SK-N-SH (cell line): ENCODE data around the gene CEP95. TPM values are rescaled to one million over a fixed set of nuclear protein-coding genes. Genes with fewer than 3 reads are reported as not detected.

Source experiments
- CTCF ChIA-PET: fragments of 300-600, 350-600 bp; formaldehyde crosslinking; extraction: SDS; loops from one replicate; lab custom pipeline; 2021; lab: Yijun Ruan, JAX
- POLR2A ChIA-PET: fragments of 350-600 bp; sonication (Branson Sonifier 250); formaldehyde crosslinking; extraction: SDS; loops from one replicate; lab custom pipeline; 2020; ENCODE audit warnings: antibody characterized with exemption, inconsistent platforms; lab: Yijun Ruan, JAX
- DNase-seq: peaks from one replicate; pipeline ENCODE4 v3.0.0; 2012
- H2AFZ ChIP-seq: fragments of 200-600 bp; sonication (generic); 2 replicates; pipeline ENCODE4 v1.8.1; 2016; ENCODE audit warnings: antibody characterized with exemption, mild to moderate bottlenecking, low read depth
- H3F3A ChIP-seq: fragments of 200-600 bp; sonication (generic); replicated peaks from 2 replicates; pipeline ENCODE3; 2016; ENCODE audit warnings: antibody characterized with exemption, mild to moderate bottlenecking; ENCODE audit not compliant: insufficient read depth
- H3K27ac ChIP-seq, 2 experiments: fragments of 200-500 bp in 1 of 2; fragments of 200-600 bp in 1 of 2; sonication (Bioruptor generic) in 1 of 2; sonication (generic), shearing (Covaris generic) in 1 of 2; 2 replicates each; pipeline versions ENCODE4 v1.5.1 to v1.6.1; 2014 to 2016; ENCODE audit warnings: low read depth in 2 of 2, inconsistent platforms in 1 of 2, low read length in 1 of 2, mild to moderate bottlenecking in 1 of 2, mixed read lengths in 1 of 2
- H3K27me3 ChIP-seq: fragments of 200-600 bp; sonication (generic), shearing (Covaris generic); 2 replicates; pipeline ENCODE4 v1.6.1; 2016; ENCODE audit warnings: mixed run types; ENCODE audit not compliant: insufficient read depth
- H3K36me3 ChIP-seq, 2 experiments: fragments of 200-500 bp in 1 of 2; fragments of 200-600 bp in 1 of 2; sonication (Bioruptor generic) in 1 of 2; sonication (generic) in 1 of 2; replicated peaks in 1 of 2; 2 replicates each; pipeline versions ENCODE3 to v1.5.1; 2014 to 2016; ENCODE audit warnings: low read length in 1 of 2, mild to moderate bottlenecking in 1 of 2; ENCODE audit not compliant: insufficient read depth in 2 of 2, control insufficient read depth in 1 of 2
- H3K4me1 ChIP-seq, 2 experiments: fragments of 200-500 bp in 1 of 2; fragments of 200-600 bp in 1 of 2; sonication (Bioruptor generic) in 1 of 2; sonication (generic), shearing (Covaris generic) in 1 of 2; 2 replicates each; pipeline versions ENCODE4 v1.5.1 to v1.6.1; 2014 to 2016; ENCODE audit warnings: low read depth in 1 of 2, low read length in 1 of 2, mixed run types in 1 of 2; ENCODE audit not compliant: insufficient read depth in 2 of 2, control insufficient read depth in 1 of 2
- H3K4me2 ChIP-seq: fragments of 200-600 bp; sonication (generic), shearing (Covaris generic); 2 replicates; pipeline ENCODE4 v1.6.1; 2017; ENCODE audit warnings: mixed run types
- H3K4me3 ChIP-seq, 2 experiments: fragments of 200-500 bp in 1 of 2; fragments of 200-600 bp in 1 of 2; sonication (Bioruptor generic) in 1 of 2; sonication (generic), shearing (Covaris generic) in 1 of 2; 2 replicates each; pipeline versions ENCODE4 v1.5.1 to v1.8.1; 2014 to 2016; ENCODE audit warnings: low read depth in 2 of 2, inconsistent platforms in 1 of 2, low read length in 1 of 2, mild to moderate bottlenecking in 1 of 2, mixed read lengths in 1 of 2, moderate library complexity in 1 of 2
- H3K79me2 ChIP-seq: fragments of 200-600 bp; sonication (generic); 2 replicates; pipeline ENCODE4 v1.8.1; 2017; ENCODE audit warnings: mild to moderate bottlenecking; ENCODE audit not compliant: insufficient read depth
- H3K9ac ChIP-seq: fragments of 200-600 bp; sonication (generic); 2 replicates; pipeline ENCODE4 v1.6.1; 2017; ENCODE audit warnings: mixed run types
- H3K9me2 ChIP-seq: fragments of 200-600 bp; sonication (generic); 2 replicates; pipeline ENCODE4 v1.6.1; 2017; ENCODE audit warnings: mixed run types
- H3K9me3 ChIP-seq: fragments of 200-600 bp; sonication (generic); 2 replicates; pipeline ENCODE4 v1.6.1; 2017; ENCODE audit warnings: mixed run types, mild to moderate bottlenecking, moderate library complexity
- H4K20me1 ChIP-seq: fragments of 200-600 bp; sonication (generic); 2 replicates; pipeline ENCODE4 v1.6.1; 2017; ENCODE audit warnings: mild to moderate bottlenecking, mixed run types; ENCODE audit not compliant: insufficient read depth
- CHD2 ChIP-seq: fragments of 150-350 bp; IDR thresholded peaks from 2 replicates; pipeline ENCODE4 v1.6.1; 2018; ENCODE audit warnings: low read length; ENCODE audit not compliant: partially characterized antibody
- ELF1 ChIP-seq: IDR thresholded peaks from 2 replicates; pipeline ENCODE4 v1.4.0; 2012
- FOSL2 ChIP-seq: IDR thresholded peaks from 2 replicates; pipeline ENCODE4 v1.4.0; 2012; ENCODE audit warnings: low read depth, mild to moderate bottlenecking, moderate library complexity, borderline replicate concordance
- MXI1 ChIP-seq: IDR thresholded peaks from 2 replicates; pipeline ENCODE4 v1.6.1; 2012; ENCODE audit warnings: mild to moderate bottlenecking, low read depth, low read length, improper control_type of control experiment
- POLR2AphosphoS5 ChIP-seq: IDR thresholded peaks from 2 replicates; pipeline ENCODE4 v1.6.1; 2012; ENCODE audit warnings: low read depth, low read length
- RAD21 ChIP-seq: IDR thresholded peaks from 2 replicates; pipeline ENCODE4 v1.6.1; 2012; ENCODE audit warnings: mild to moderate bottlenecking, low read length
- SIN3A ChIP-seq: IDR thresholded peaks from 2 replicates; pipeline ENCODE4 v1.6.1; 2012; ENCODE audit warnings: low read depth, mild to moderate bottlenecking, low read length, moderate library complexity, borderline replicate concordance
- SMC3 ChIP-seq: IDR thresholded peaks from 2 replicates; pipeline ENCODE4 v1.6.1; 2012; ENCODE audit warnings: low read depth, low read length, improper control_type of control experiment
- TAF1 ChIP-seq: IDR thresholded peaks from 2 replicates; pipeline ENCODE4 v1.6.1; 2012; ENCODE audit warnings: low read depth, mild to moderate bottlenecking, low read length, moderate library complexity, borderline replicate concordance
- TEAD4 ChIP-seq: IDR thresholded peaks from 2 replicates; pipeline ENCODE4 v1.4.0; 2012; ENCODE audit warnings: mild to moderate bottlenecking, borderline replicate concordance; ENCODE audit not compliant: insufficient read depth
- YY1 ChIP-seq: IDR thresholded peaks from 2 replicates; pipeline ENCODE4 v1.4.0; 2012; ENCODE audit warnings: low read depth, mild to moderate bottlenecking
- WGBS: methylation state at CpG from one replicate; pipeline ENCODE4 v1.1.6; 2017; ENCODE audit warnings: low lambda C conversion rate; 5-methylcytosine and 5-hydroxymethylcytosine counted together
- polyA plus RNA-seq, 3 experiments: library from polyadenylated mRNA; depleted of rRNA; stranded (reverse); fragments of >200 nt; gene quantifications; 2 replicates each; pipeline ENCODE4 v1.2.3, GENCODE V29; 2012
- TF ChIP-seq, protein P1 (sequence below): IDR thresholded peaks from 2 replicates; pipeline ENCODE4 v1.4.0; 2012; ENCODE audit warnings: low read depth, borderline replicate concordance
- TF ChIP-seq, protein P2 (sequence below): IDR thresholded peaks from 2 replicates; pipeline ENCODE4; 2012
- TF ChIP-seq, protein P3 (sequence below): IDR thresholded peaks from 2 replicates; pipeline ENCODE4 v1.6.1; 2012; ENCODE audit warnings: mild to moderate bottlenecking, low read depth, low read length, moderate library complexity
- TF ChIP-seq, protein P4 (sequence below): IDR thresholded peaks from 2 replicates; pipeline ENCODE4 v1.4.0; 2012; ENCODE audit warnings: low read depth
- TF ChIP-seq, protein P5 (sequence below): fragments of 150-350 bp; IDR thresholded peaks from 2 replicates; pipeline ENCODE4 v1.6.1; 2017; ENCODE audit warnings: antibody characterized with exemption, low read length, low read depth, borderline replicate concordance

Gene CEP95
- polyA plus RNA-seq, 1 of the 3 experiments (the other 2 are of a cell fraction): 30.8 TPM

DNA sequence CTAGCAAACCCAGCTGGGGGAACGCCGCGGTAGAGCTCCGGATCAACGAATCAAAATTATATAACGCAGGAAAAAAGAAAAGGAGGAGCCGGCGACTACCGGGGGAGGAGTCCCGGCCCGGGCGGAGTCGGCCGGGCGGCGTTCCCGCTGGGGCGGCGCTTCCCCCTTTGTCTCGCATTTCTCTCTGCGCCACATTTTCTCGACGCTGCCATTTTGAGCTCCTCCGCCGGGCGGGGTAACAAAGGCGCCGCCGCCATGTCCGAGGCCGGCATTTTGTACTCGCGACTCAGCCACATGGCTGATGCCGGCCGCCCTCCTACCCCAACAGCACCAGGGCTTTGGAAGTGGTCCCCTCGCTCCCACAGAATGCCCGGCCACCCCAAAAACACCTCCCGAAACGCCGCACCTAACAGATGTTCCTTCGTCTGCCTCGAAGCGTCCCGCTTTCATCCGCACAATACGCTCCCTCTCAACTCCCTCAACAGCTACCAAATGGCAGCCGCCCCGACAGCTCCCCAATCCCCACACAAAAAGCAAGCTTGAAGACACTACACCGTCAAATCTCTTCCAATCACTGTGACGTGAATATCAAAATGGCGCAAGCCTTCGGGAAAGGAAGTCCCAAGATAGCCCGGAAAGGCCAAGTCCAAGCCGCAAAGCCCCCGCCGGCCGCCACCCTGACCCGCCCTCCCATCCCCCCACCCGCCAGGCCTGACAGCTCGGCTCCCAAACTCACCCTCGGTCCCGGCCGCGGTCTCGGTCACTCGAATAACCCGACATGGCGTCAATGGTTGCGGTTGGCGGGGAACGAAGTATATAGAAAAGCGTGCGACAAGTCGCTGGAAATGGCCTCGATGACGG lies 1.2 kb upstream of the CEP95 start:
- peaks cover 30 to 34% of the 10 kb centered on the region in 2 experiments for H3K4me1 ChIP-seq
- H3K9me3 ChIP-seq: no peaks in the 10 kb centered on the region
- H3K27me3 ChIP-seq: no peaks in the 10 kb centered on the region
- H3K79me2 ChIP-seq: peaks cover 93% of the 10 kb centered on the region
- peak overlapping the region; percentile 98 to 100 for H3K27ac ChIP-seq
- DNase-seq: peak; percentile 85
- CTCF ChIA-PET: interaction anchor here (0.7 to 13.6 kb wide), 10 partner anchors 8 to 664 kb away, joined by 3 to 122 read pairs (median 4); partner anchors contain the start of gene POLG2
- peaks cover 53% of the 10 kb centered on the region for H3F3A ChIP-seq
- H3K4me2 ChIP-seq: peak overlapping the region; percentile 86
- no peak overlapping the region for H2AFZ ChIP-seq
- POLR2A ChIA-PET: interaction anchor here (0.5 to 4.1 kb wide), 28 partner anchors 10 to 678 kb away, joined by 3 to 140 read pairs (median 4); partner anchors contain the start of genes FTSJ3, POLG2, PSMC5 and SMARCD2
- peaks cover 65 to 68% of the 10 kb centered on the region in 2 experiments for H3K36me3 ChIP-seq
- peak overlapping the region; percentile 74 to 96 for H3K4me3 ChIP-seq
- peaks cover 76% of the 10 kb centered on the region for H4K20me1 ChIP-seq
- H3K9ac ChIP-seq: peak overlapping the region; percentile 100
- WGBS: 1% methylated on average over 76 of the region's 76 CpGs
- TF ChIP-seq RAD21 (no peak), SIN3A (peak; percentile 96), TEAD4 (peak; percentile 82), YY1 (peak; percentile 97), POLR2AphosphoS5 (peak; percentile 87), TAF1 (peak; percentile 98), MXI1 (peak; percentile 80), SMC3 (no peak), CHD2 (peak; percentile 77), ELF1 (peak; percentile 38; the same call in 1 of the 2 replicates), FOSL2 (no peak; the same call in 1 of the 2 replicates)
- TF ChIP-seq, protein P1, sequence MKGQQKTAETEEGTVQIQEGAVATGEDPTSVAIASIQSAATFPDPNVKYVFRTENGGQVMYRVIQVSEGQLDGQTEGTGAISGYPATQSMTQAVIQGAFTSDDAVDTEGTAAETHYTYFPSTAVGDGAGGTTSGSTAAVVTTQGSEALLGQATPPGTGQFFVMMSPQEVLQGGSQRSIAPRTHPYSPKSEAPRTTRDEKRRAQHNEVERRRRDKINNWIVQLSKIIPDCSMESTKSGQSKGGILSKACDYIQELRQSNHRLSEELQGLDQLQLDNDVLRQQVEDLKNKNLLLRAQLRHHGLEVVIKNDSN: no peak
- TF ChIP-seq, protein P2, sequence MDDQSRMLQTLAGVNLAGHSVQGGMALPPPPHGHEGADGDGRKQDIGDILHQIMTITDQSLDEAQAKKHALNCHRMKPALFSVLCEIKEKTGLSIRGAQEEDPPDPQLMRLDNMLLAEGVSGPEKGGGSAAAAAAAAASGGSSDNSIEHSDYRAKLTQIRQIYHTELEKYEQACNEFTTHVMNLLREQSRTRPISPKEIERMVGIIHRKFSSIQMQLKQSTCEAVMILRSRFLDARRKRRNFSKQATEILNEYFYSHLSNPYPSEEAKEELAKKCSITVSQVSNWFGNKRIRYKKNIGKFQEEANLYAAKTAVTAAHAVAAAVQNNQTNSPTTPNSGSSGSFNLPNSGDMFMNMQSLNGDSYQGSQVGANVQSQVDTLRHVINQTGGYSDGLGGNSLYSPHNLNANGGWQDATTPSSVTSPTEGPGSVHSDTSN: peak; percentile 46
- TF ChIP-seq, protein P3, sequence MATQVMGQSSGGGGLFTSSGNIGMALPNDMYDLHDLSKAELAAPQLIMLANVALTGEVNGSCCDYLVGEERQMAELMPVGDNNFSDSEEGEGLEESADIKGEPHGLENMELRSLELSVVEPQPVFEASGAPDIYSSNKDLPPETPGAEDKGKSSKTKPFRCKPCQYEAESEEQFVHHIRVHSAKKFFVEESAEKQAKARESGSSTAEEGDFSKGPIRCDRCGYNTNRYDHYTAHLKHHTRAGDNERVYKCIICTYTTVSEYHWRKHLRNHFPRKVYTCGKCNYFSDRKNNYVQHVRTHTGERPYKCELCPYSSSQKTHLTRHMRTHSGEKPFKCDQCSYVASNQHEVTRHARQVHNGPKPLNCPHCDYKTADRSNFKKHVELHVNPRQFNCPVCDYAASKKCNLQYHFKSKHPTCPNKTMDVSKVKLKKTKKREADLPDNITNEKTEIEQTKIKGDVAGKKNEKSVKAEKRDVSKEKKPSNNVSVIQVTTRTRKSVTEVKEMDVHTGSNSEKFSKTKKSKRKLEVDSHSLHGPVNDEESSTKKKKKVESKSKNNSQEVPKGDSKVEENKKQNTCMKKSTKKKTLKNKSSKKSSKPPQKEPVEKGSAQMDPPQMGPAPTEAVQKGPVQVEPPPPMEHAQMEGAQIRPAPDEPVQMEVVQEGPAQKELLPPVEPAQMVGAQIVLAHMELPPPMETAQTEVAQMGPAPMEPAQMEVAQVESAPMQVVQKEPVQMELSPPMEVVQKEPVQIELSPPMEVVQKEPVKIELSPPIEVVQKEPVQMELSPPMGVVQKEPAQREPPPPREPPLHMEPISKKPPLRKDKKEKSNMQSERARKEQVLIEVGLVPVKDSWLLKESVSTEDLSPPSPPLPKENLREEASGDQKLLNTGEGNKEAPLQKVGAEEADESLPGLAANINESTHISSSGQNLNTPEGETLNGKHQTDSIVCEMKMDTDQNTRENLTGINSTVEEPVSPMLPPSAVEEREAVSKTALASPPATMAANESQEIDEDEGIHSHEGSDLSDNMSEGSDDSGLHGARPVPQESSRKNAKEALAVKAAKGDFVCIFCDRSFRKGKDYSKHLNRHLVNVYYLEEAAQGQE: peak; percentile 71; the same call in 1 of the 2 replicates
- TF ChIP-seq, protein P4, sequence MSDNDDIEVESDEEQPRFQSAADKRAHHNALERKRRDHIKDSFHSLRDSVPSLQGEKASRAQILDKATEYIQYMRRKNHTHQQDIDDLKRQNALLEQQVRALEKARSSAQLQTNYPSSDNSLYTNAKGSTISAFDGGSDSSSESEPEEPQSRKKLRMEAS: peak; percentile 91
- TF ChIP-seq, protein P5, sequence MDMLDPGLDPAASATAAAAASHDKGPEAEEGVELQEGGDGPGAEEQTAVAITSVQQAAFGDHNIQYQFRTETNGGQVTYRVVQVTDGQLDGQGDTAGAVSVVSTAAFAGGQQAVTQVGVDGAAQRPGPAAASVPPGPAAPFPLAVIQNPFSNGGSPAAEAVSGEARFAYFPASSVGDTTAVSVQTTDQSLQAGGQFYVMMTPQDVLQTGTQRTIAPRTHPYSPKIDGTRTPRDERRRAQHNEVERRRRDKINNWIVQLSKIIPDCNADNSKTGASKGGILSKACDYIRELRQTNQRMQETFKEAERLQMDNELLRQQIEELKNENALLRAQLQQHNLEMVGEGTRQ: no peak
- H3K9me2 ChIP-seq: no peaks in the 10 kb centered on the region
